HUES48 (cell line): ENCODE data around the gene ATAD3A.
"Not testable (repeated sequence)": the region's sequence is repeated elsewhere in the genome, so short reads cannot be mapped to it uniquely, and the experiment has no call there.

Source experiments
- H3K27ac ChIP-seq: one replicate; pipeline ENCODE4 v1.7.0; 2013; ENCODE audit warnings: low read depth, low read length, inconsistent platforms
- H3K27me3 ChIP-seq: 2 replicates; pipeline ENCODE4 v1.6.1; 2013; ENCODE audit warnings: mild to moderate bottlenecking, low read length; ENCODE audit not compliant: control insufficient read depth, insufficient read depth
- H3K36me3 ChIP-seq: 2 replicates; pipeline ENCODE4 v1.6.1; 2013; ENCODE audit warnings: low read length; ENCODE audit not compliant: control insufficient read depth, insufficient read depth
- H3K4me1 ChIP-seq: 2 replicates; pipeline ENCODE4 v1.6.1; 2013; ENCODE audit warnings: mild to moderate bottlenecking, low read length; ENCODE audit not compliant: control insufficient read depth, insufficient read depth
- H3K4me3 ChIP-seq: 2 replicates; pipeline ENCODE4 v1.5.1; 2013; ENCODE audit warnings: mild to moderate bottlenecking, low read depth, low read length
- H3K9ac ChIP-seq: 2 replicates; pipeline ENCODE4 v1.6.1; 2013; ENCODE audit warnings: mild to moderate bottlenecking, low read depth, low read length, moderate library complexity
- H3K9me3 ChIP-seq: 2 replicates; pipeline ENCODE4 v1.6.1; 2013; ENCODE audit warnings: low read length; ENCODE audit not compliant: control insufficient read depth, insufficient read depth

ATAD3A gene

DNA sequence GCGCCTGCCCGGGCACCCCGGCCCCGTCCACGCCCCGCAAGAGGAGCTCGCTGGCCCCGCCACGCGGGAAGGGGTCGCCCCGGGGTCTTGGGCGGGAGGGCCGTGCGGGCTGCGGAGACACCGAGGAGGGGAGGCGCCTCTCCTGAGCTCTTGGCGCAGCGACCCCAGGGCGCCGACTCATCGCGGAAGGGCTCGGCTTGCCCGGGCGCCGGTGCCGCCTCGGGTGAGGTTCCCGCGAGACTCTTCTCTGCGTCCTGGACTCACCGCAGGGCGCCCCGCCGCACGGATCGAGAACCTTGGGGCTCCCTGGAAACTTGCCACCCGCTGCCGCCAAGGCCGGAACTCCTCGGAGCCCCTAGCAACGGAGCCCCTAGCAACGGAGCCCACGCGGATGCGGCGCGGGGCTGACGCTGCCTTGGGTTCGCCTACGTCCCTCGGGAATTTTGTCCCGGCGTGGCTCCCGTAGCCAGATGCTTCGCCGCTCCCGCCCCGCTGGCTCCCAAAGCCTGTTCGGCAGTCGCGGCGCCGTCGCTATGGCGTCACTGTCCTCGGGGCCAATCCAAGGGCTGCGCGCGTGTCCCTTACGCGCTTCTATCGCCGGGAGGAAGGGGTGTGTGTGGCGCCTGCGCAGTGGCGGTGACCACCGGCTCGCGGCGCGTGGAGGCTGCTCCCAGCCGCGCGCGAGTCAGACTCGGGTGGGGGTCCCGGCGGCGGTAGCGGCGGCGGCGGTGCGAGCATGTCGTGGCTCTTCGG, at the start of gene ATAD3A:
TSS of gene ATAD3A (plus strand) at position 630 of the 753 bp plus-strand sequence. CDS start at position 737, 107 bp downstream.
- no peaks in the 10 kb centered on the region for H3K27me3 ChIP-seq
- H3K9ac ChIP-seq: peak within 1 kb of the TSS; percentile 90
- H3K9me3 ChIP-seq: no peaks in the 10 kb centered on the region
- peaks cover 10% of the 10 kb centered on the region for H3K36me3 ChIP-seq
- H3K4me1 ChIP-seq: no peaks in the 10 kb centered on the region
- peak within 1 kb of the TSS; percentile 94 for H3K27ac ChIP-seq
- peak within 1 kb of the TSS; percentile 88 for H3K4me3 ChIP-seq

DNA sequence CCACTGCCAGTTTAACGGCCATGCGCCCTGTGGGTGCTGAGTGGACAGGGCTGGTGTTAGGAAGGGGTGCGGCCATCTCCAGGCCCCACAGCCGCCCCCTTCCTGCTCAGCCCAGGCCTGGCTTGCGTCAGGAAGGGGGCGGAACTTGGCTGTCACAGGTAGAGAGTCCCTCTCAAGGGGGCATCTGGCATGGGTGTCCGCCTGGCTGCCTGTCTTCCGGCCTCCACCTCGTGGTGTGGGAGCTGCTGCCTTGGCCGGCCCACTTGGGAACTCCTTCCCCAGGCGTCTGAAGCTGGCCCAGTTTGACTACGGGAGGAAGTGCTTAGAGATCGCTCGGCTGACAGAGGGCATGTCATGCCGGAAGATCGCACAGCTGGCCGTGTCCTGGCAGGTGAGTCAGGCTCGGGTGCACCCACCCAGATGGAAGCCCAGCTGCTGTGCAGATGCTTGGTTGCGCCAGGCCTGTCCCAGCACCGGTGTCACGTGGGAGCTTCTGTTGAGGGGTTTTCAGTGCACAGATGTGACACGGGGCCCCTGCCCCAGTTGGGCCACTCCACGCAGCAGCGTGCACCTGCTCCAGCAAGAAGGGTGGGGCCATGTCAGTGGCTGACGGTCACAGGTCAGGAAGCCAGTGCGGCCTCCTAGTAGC, 49.5 kb upstream of the ATAD3A start:
- Histone ChIP-seq H3K27me3 (no peaks in the 10 kb centered on the region), H3K4me3 (no peak overlapping the region), H3K9ac (no peak overlapping the region), H3K27ac (no peak overlapping the region), H3K36me3 (no peaks in the 10 kb centered on the region), H3K9me3 (no peaks in the 10 kb centered on the region; the same call in 1 of the 2 replicates), H3K4me1 (no peaks in the 10 kb centered on the region)

- H3K9me3 ChIP-seq: no peaks in the 10 kb centered on the region; the same call in 1 of the 2 replicates
- no peaks in the 10 kb centered on the region for H3K36me3 ChIP-seq
- H3K4me3 ChIP-seq: no peak overlapping the region
- H3K27me3 ChIP-seq: no peaks in the 10 kb centered on the region
- H3K27ac ChIP-seq: no peak overlapping the region
- H3K4me1 ChIP-seq: no peaks in the 10 kb centered on the region
- H3K9ac ChIP-seq: no peak overlapping the region
These were observed 48.6 kb upstream of the ATAD3A start for GRCh38 chr1:1463312-1463711.

- not testable (repeated sequence) for H3K9me3 ChIP-seq, H3K4me3 ChIP-seq, H3K4me1 ChIP-seq, H3K9ac ChIP-seq, H3K36me3 ChIP-seq, H3K27ac ChIP-seq, H3K27me3 ChIP-seq
These were observed 43.6 kb upstream of the ATAD3A start for GRCh38 chr1:1468196-1468985.

GRCh38 chr1:1470626-1471388, 41.2 kb upstream of the ATAD3A start:
- H3K9ac ChIP-seq: peak overlapping the region; percentile 75
- H3K27ac ChIP-seq: peak overlapping the region; percentile 83
- no peaks in the 10 kb centered on the region for H3K27me3 ChIP-seq
- H3K4me3 ChIP-seq: peak overlapping the region; percentile 98
- no peaks in the 10 kb centered on the region for H3K4me1 ChIP-seq
- no peaks in the 10 kb centered on the region for H3K36me3 ChIP-seq
- H3K9me3 ChIP-seq: no peaks in the 10 kb centered on the region

- Histone ChIP-seq H3K9ac (peak within 1 kb of the TSS; percentile 75), H3K4me1 (no peaks in the 10 kb centered on the region), H3K9me3 (no peaks in the 10 kb centered on the region), H3K36me3 (no peaks in the 10 kb centered on the region), H3K27me3 (no peaks in the 10 kb centered on the region), H3K4me3 (peak within 1 kb of the TSS; percentile 98), H3K27ac (peak within 1 kb of the TSS; percentile 83)
These were observed 40.4 kb upstream of the ATAD3A start, which contains the start of gene ATAD3B for GRCh38 chr1:1471389-1472052. Gene ATAD3B (plus strand): TSS chr1:1471765. CDS start chr1:1471885, 120 bp downstream.

GRCh38 chr1:1472053-1472876, 39.7 kb upstream of the ATAD3A start:
- H3K9me3 ChIP-seq, H3K27ac ChIP-seq, H3K4me1 ChIP-seq, H3K36me3 ChIP-seq, H3K27me3 ChIP-seq: not testable (repeated sequence)
- Histone ChIP-seq H3K4me3 (peak overlapping the region; percentile 78), H3K9ac (peak overlapping the region; percentile 56; the same call in 1 of the 2 replicates)

DNA sequence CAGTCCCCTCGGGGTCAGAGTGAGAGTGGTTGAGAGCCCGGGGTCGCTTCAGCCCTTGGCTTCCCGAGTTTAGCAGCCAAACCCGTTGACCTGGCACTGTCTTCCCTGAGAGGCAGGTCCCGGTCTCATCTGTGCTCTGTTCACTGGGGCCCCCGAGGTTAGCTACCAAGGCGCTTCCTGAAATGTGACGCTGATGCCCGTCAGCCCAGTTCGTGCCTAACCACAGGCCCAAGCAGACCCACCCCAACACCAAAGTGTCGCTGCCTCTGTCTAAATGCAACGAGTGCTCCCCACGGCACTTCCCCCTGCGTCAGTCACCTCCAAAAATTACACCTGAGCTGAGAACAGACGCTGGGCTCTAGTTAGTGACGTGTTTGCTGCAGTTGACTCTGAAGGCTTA, 36.0 kb upstream of the ATAD3A start:
- H3K36me3 ChIP-seq: peaks cover 31% of the 10 kb centered on the region
- H3K9me3 ChIP-seq: not testable (repeated sequence)

DNA sequence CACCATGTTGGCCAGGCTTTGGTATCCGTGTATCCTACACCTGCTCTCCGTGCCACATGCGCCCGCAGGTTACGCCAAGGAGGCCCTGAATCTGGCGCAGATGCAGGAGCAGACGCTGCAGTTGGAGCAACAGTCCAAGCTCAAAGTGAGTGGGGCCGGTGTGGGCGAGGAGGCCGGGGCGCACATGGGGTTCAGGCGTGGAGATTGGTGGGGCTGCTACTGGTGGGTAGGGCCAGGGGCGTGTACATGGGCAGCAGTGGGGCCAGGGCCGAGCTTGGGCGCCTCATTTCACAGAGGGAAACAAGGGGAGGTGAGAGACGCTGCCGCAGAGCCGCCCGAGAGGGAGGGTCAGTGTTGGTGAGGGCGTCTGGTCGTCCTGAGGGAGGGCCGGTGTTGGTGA, 34.8 kb upstream of the ATAD3A start:
- Histone ChIP-seq H3K27me3 (no peaks in the 10 kb centered on the region), H3K36me3 (peaks cover 36% of the 10 kb centered on the region), H3K9ac (no peak overlapping the region), H3K4me3 (no peak overlapping the region), H3K27ac (no peak overlapping the region), H3K9me3 (no peaks in the 10 kb centered on the region), H3K4me1 (no peaks in the 10 kb centered on the region)

More for the DNA sequence above, 36.0 kb upstream of the ATAD3A start:
- H3K9ac ChIP-seq, H3K4me3 ChIP-seq, H3K27me3 ChIP-seq, H3K4me1 ChIP-seq, H3K27ac ChIP-seq: not testable (repeated sequence)
